Mesothelial cell of epicardium (in vitro differentiated cells): ENCODE results near the gene PDP2. TPM values are rescaled to one million over a fixed set of nuclear protein-coding genes. Genes with fewer than 3 reads are reported as not detected.

Experiments used
- DNase-seq, 2 experiments: peaks; one replicate each; pipeline ENCODE4 v3.0.0; 2021; ENCODE audit warnings: low spot score in 2 of 2; ENCODE audit not compliant: unreplicated experiment in 2 of 2
- H3K27ac Mint-ChIP-seq: 2 replicates; pipeline ENCODE4 v1.8.0; 2021; ENCODE audit warnings: mixed read lengths
- H3K27me3 Mint-ChIP-seq: 2 replicates; pipeline ENCODE4 v1.8.0; 2021; ENCODE audit warnings: low read depth, mixed read lengths
- H3K36me3 Mint-ChIP-seq: 2 replicates; pipeline ENCODE4 v1.8.0; 2021; ENCODE audit warnings: mixed read lengths
- H3K4me1 Mint-ChIP-seq: 2 replicates; pipeline ENCODE4 v1.8.0; 2021; ENCODE audit warnings: mixed read lengths
- H3K4me3 Mint-ChIP-seq: 2 replicates; pipeline ENCODE4 v1.8.0; 2021; ENCODE audit warnings: mild to moderate bottlenecking, moderate library complexity, mixed read lengths
- H3K9me3 Mint-ChIP-seq: 2 replicates; pipeline ENCODE4 v1.8.0; 2021; ENCODE audit warnings: mixed read lengths
- total RNA-seq: library from RNA; stranded (reverse); gene quantifications from 3 replicates; pipeline ENCODE4 v1.2.1, GENCODE V29; 2021
- TF ChIP-seq, protein P1 (sequence below): fragments of 200-600 bp; sonication (generic); IDR thresholded peaks from one replicate; pipeline ENCODE4 v1.5.0; 2021; ENCODE audit warnings: antibody characterized with exemption; ENCODE audit not compliant: unreplicated experiment

The PDP2 gene
- total RNA-seq, 1 donor from 2014 or later: 16.9 TPM

DNA sequence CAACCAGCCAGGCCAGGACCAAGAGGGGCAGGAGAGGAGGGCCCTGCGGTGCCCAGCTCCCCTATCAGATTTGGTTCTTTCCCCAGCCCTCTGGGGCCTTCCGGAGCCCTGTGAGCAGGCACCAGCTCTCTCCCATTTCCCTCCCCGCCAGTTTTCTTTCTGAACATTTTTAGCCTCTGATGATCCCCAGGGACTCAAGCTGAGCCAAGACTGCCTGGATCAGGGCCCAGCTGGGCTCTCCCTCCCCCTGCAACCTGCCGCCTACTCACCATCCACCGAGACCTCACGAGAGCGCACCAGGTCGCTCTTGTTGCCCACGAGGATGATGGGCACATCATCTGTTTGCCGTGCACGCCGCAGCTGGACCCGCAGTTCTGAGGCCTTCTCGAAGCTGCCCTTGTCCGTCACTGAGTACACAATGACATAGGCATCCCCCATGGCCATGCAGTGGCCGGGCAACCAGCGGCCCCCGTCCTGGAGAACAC lies 43.0 kb downstream of the PDP2 start:
- H3K4me1 Mint-ChIP-seq: peaks cover 15% of the 10 kb centered on the region
- H3K36me3 Mint-ChIP-seq: no peaks in the 10 kb centered on the region
- H3K27me3 Mint-ChIP-seq: peaks cover 87% of the 10 kb centered on the region
- TF ChIP-seq, protein P1, sequence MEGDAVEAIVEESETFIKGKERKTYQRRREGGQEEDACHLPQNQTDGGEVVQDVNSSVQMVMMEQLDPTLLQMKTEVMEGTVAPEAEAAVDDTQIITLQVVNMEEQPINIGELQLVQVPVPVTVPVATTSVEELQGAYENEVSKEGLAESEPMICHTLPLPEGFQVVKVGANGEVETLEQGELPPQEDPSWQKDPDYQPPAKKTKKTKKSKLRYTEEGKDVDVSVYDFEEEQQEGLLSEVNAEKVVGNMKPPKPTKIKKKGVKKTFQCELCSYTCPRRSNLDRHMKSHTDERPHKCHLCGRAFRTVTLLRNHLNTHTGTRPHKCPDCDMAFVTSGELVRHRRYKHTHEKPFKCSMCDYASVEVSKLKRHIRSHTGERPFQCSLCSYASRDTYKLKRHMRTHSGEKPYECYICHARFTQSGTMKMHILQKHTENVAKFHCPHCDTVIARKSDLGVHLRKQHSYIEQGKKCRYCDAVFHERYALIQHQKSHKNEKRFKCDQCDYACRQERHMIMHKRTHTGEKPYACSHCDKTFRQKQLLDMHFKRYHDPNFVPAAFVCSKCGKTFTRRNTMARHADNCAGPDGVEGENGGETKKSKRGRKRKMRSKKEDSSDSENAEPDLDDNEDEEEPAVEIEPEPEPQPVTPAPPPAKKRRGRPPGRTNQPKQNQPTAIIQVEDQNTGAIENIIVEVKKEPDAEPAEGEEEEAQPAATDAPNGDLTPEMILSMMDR: no peak
- H3K9me3 Mint-ChIP-seq: no peaks in the 10 kb centered on the region
- no peak overlapping the region for H3K4me3 Mint-ChIP-seq
- no peak for DNase-seq
- H3K27ac Mint-ChIP-seq: no peak overlapping the region

DNA sequence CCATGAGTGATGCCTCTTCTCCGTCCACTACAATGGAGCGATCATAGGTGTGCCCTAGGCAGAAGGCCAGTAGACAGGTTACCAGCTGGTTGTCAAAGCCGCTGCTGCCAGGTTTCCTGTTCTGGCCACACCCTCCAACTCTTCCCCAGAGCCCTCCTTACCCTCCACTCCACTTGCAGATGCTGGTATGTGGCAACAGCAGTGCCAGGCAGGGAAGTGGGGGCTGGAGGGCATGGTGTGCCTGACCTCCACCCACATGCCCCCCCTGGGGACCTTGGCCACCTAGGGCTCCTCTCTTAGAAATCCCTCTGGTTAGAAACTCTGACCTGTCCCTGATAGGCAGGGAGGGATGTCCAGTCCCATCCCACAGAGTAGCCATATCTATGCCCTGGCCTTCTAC lies 43.6 kb downstream of the PDP2 start:
- H3K4me3 Mint-ChIP-seq: no peak overlapping the region

DNA sequence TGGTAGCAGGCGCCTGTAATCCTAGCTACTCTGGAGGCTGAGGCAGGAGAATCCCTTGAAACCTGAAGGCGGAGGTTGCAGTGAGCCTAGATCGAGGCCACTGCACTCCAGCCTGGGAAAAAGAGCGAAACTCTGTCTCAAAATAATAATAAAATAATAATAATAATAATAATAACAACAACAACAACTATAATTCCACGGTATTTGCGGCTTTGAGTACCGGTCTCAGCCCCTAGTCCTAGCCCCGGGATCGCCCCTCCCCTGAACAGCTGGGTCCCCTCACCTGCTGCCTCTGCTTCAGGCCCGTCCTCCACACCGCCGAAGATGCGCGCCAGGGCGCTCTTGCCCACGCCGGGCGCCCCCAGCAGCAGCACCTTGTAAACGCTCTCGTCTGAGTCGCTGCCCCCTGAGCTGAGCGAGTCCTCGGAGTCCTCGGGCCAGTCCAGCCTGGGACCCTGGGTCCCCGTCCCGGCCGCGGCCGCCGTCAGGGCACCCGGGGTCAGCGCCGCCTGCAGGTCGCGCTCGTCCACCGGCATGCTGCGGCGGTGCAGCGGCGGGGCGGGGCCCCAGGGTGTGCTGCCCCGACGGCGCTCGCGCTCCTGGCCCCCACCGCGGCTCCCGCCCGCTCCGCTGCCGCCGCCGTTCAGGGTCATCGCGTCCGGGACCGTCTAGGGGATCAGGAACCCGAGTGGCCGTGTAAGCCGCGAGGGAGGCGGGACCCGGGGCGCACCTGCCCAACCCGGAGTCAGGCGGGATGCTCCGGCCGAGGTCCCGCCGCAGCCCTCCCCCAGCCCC lies 44.4 kb downstream of the PDP2 start:
- H3K27me3 Mint-ChIP-seq: peaks cover 80% of the 10 kb centered on the region

More for the DNA sequence above, 43.6 kb downstream of the PDP2 start:
- TF ChIP-seq, protein P1: no peak
- no peak overlapping the region for H3K27ac Mint-ChIP-seq
- no peaks in the 10 kb centered on the region for H3K36me3 Mint-ChIP-seq
- H3K27me3 Mint-ChIP-seq: peaks cover 87% of the 10 kb centered on the region
- no peaks in the 10 kb centered on the region for H3K9me3 Mint-ChIP-seq
- no peak for DNase-seq
- H3K4me1 Mint-ChIP-seq: peaks cover 15% of the 10 kb centered on the region

DNA sequence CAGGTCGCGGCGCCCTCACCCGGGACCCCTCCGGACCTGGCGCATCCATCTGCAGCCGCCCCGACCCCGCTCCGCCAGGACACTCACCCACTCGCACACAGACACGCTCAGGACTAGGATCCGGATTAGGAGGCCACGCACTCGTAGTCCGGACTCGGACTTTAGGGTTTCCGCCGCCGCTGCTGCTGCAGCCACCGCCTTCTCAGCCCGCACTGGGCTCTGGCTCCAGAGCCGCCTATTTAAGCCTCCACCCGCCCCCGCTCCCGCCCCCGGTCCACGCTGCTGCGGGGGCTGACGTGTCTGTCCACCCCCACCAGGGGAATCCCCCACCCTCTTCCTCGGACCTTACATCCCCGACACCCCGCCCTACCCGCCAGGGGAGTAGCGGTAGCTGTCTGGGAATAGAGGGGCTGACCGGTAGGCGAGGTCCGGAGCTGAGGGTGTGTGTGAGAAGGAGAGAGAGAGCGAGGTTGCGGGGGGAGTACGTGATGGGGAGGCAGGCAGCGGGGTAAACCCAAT lies 45.1 kb downstream of the PDP2 start, which contains the start of gene RRAD:
Gene RRAD, minus strand, starts transcription at position 214 of the 519 bp plus-strand sequence. CDS start 356 bp downstream, outside the sequence.
- H3K27ac Mint-ChIP-seq: no peak within 1 kb of the TSS
- H3K27me3 Mint-ChIP-seq: peaks cover 74% of the 10 kb centered on the region
- H3K4me3 Mint-ChIP-seq: peak within 1 kb of the TSS; percentile 73
- no peaks in the 10 kb centered on the region for H3K9me3 Mint-ChIP-seq
- no peaks in the 10 kb centered on the region for H3K36me3 Mint-ChIP-seq
- peaks cover 15% of the 10 kb centered on the region for H3K4me1 Mint-ChIP-seq
- DNase-seq: no peak
- TF ChIP-seq, protein P1: no peak

More for the DNA sequence above, 44.4 kb downstream of the PDP2 start:
- DNase-seq: no peak
- Mint-ChIP-seq H3K27ac (no peak overlapping the region), H3K36me3 (no peaks in the 10 kb centered on the region), H3K4me1 (peaks cover 15% of the 10 kb centered on the region), H3K4me3 (peak overlapping the region; percentile 73), H3K9me3 (no peaks in the 10 kb centered on the region)
- TF ChIP-seq, protein P1: no peak

DNA sequence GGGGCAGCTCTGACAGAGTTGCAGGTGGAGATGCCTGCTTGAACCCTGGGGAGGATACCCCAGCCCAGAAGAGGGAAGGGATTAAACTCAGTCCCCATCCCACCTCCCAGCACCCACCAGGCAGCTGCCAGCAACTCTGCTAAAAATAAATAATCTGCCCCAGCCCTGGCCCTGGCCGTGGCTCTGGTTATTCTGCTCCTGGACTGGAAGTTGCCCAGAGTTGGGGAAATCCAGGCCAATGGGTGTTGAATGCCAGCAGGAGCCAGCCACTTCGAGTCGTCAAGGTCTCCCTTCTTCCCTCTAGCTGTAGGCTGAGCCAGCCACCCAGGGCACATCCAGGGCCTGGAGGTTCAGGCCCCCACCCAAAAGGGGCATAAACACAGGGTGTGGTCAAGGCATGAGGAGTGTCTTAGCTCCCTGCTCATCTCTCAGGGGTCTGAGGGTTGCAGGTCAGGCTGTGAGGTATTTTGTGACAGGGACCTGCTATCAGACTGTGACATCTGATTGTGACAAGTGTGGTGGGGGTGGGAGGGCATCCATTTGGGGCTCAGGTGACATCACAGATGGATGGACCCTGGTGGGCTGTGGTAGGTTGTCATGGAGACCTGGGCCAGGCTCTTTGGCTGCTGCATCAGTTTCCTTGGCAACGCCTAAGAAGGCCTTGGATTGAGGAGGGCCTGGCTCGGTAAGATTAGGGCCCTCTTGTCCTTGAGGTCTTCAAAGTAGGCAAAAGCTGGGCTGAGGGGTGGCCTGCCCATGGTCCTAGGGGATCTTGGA lies 46.0 kb downstream of the PDP2 start:
- H3K36me3 Mint-ChIP-seq: no peaks in the 10 kb centered on the region

More for the DNA sequence above, 46.0 kb downstream of the PDP2 start:
- no peak for DNase-seq
- H3K27me3 Mint-ChIP-seq: peaks cover 65% of the 10 kb centered on the region
- no peak overlapping the region for H3K27ac Mint-ChIP-seq
- H3K4me3 Mint-ChIP-seq: no peak overlapping the region
- no peaks in the 10 kb centered on the region for H3K9me3 Mint-ChIP-seq
- TF ChIP-seq, protein P1: no peak
- peaks cover 15% of the 10 kb centered on the region for H3K4me1 Mint-ChIP-seq
